NCI-H2196 (cell line): ENCODE measurements around the gene LRCH4.
A peak's percentile ranks its signal among the peaks of the same experiment; 100 is the strongest.

ENCODE experiments used
- DNase-seq: peaks from one replicate; lab custom pipeline; 2025; ENCODE audit not compliant: unreplicated experiment; lab: John Stamatoyannopoulos, UW

Gene LRCH4

GRCh38 chr7:100604976-100605911 lies 19.3 kb upstream of the LRCH4 start:
- no peak for DNase-seq

- DNase-seq: peak; percentile 71
Observed at GRCh38 chr7:100604028-100604975, 18.4 kb upstream of the LRCH4 start.

GRCh38 chr7:100603726-100604027 lies 17.7 kb upstream of the LRCH4 start:
- no peak for DNase-seq

- no peak for DNase-seq
Observed at GRCh38 chr7:100602889-100603725, 17.2 kb upstream of the LRCH4 start.

- DNase-seq: no peak
Observed at GRCh38 chr7:100600730-100601038, 14.8 kb upstream of the LRCH4 start.

GRCh38 chr7:100599911-100600729 lies 14.2 kb upstream of the LRCH4 start:
- DNase-seq: no peak

GRCh38 chr7:100598425-100598824 lies 12.5 kb upstream of the LRCH4 start:
- DNase-seq: no peak

GRCh38 chr7:100595188-100595587 lies 9.3 kb upstream of the LRCH4 start:
- DNase-seq: no peak

GRCh38 chr7:100591596-100591995 lies 5.7 kb upstream of the LRCH4 start:
- DNase-seq: no peak

- DNase-seq: no peak
Observed at GRCh38 chr7:100590077-100590737, 4.3 kb upstream of the LRCH4 start.

GRCh38 chr7:100589341-100589947 lies 3.5 kb upstream of the LRCH4 start:
- DNase-seq: no peak

- no peak for DNase-seq
Observed at GRCh38 chr7:100588438-100588837, 2.5 kb upstream of the LRCH4 start.

GRCh38 chr7:100586266-100587025 lies 517 bp upstream of the LRCH4 start, which contains the start of gene FBXO24:
FBXO24 (plus strand) TSS chr7:100586328; CDS start chr7:100586626, 298 bp downstream.
- peak; percentile 99 for DNase-seq

- DNase-seq: peak; percentile 45
Observed at GRCh38 chr7:100584683-100585510, 1.0 kb downstream of the LRCH4 start.

GRCh38 chr7:100584054-100584682 lies 1.8 kb downstream of the LRCH4 start:
- no peak for DNase-seq

GRCh38 chr7:100583132-100584053 lies 2.5 kb downstream of the LRCH4 start:
- no peak for DNase-seq
